Lower lobe of right lung (tissue), 2 donors: Measurements from ENCODE around the gene CNP. TPM values are rescaled to one million over a fixed set of nuclear protein-coding genes. Genes with fewer than 3 reads are reported as not detected.

Source experiments
- ATAC-seq, 2 donors: fragments of 200-7000 bp; cut with Tn5 transposase; one replicate each; pipeline ENCODE4 v1.9.1; 2020 to 2022; ENCODE audit warnings: mild to moderate bottlenecking in 2 of 2, moderate library complexity in 2 of 2
- DNase-seq: peaks from one replicate; pipeline ENCODE4 v3.0.0-alpha.2; 2020
- H3K27ac ChIP-seq: fragments of 200-600 bp; one replicate; pipeline ENCODE4 v1.8.0; 2022
- H3K27me3 ChIP-seq: fragments of 200-600 bp; one replicate; pipeline ENCODE4 v1.8.0; 2022; ENCODE audit warnings: low read depth
- H3K36me3 ChIP-seq: fragments of 200-600 bp; one replicate; pipeline ENCODE4 v1.8.0; 2022; ENCODE audit warnings: mild to moderate bottlenecking
- H3K4me1 ChIP-seq: fragments of 200-600 bp; one replicate; pipeline ENCODE4 v1.8.0; 2022
- H3K4me3 ChIP-seq: fragments of 200-600 bp; one replicate; pipeline ENCODE4 v1.8.0; 2022; ENCODE audit warnings: mild to moderate bottlenecking
- H3K9me3 ChIP-seq: fragments of 200-600 bp; one replicate; pipeline ENCODE4 v1.8.0; 2022
- CTCF ChIP-seq: fragments of 200-600 bp; IDR thresholded peaks from one replicate; pipeline ENCODE4 v1.8.0; 2022; ENCODE audit warnings: antibody characterized with exemption, mild to moderate bottlenecking
- intact Hi-C: fragments of 100-400 bp; cut with DNase I; formaldehyde crosslinking; loops from one replicate; pipeline ENCODE4 v1.11.0; 2022
- total RNA-seq: library from RNA; stranded (reverse); fragmentation: NEBNext Ultra II Directional; extraction: Animal tissue kit (Norgen Biotek cat#: 25700); gene quantifications from one replicate; pipeline ENCODE4 v1.2.1, GENCODE V29; 2021
- donor health status: DM: no; HTN: yes; CAD: no; lungs with severe emphysema.

Gene CNP
- total RNA-seq, 1 donor from 2014 or later = 46.3 TPM

GRCh38 chr17:41956522-41956921, 10.1 kb upstream of the CNP start:
- Histone ChIP-seq H3K9me3 (no peaks in the 10 kb centered on the region), H3K36me3 (peaks cover 4% of the 10 kb centered on the region), H3K4me1 (no peaks in the 10 kb centered on the region), H3K27ac (no peak overlapping the region), H3K27me3 (no peaks in the 10 kb centered on the region), H3K4me3 (no peak overlapping the region)
- intact Hi-C loops = no loop called here
- no peak for ATAC-seq
- DNase-seq = no peak
- TF ChIP-seq CTCF = no peak

- ATAC-seq (no peak), DNase-seq (no peak)
- no peak for TF ChIP-seq CTCF
- intact Hi-C loops = no loop called here
- H3K9me3 ChIP-seq = no peaks in the 10 kb centered on the region
- no peak overlapping the region for H3K27ac ChIP-seq
- peaks cover 4% of the 10 kb centered on the region for H3K36me3 ChIP-seq
- H3K4me1 ChIP-seq = no peaks in the 10 kb centered on the region
- no peak overlapping the region for H3K4me3 ChIP-seq
- no peaks in the 10 kb centered on the region for H3K27me3 ChIP-seq
Measured at GRCh38 chr17:41957031-41957868, 9.3 kb upstream of the CNP start.

- DNase-seq (no peak), ATAC-seq (no peak)
- no peak for TF ChIP-seq CTCF
- Histone ChIP-seq H3K4me3 (no peak overlapping the region), H3K36me3 (no peaks in the 10 kb centered on the region), H3K27ac (no peak overlapping the region), H3K9me3 (no peaks in the 10 kb centered on the region), H3K4me1 (peaks cover 4% of the 10 kb centered on the region), H3K27me3 (no peaks in the 10 kb centered on the region)
- intact Hi-C loops = no loop called here
Measured at GRCh38 chr17:41957869-41958439, 8.6 kb upstream of the CNP start.

GRCh38 chr17:41959030-41959335, 7.6 kb upstream of the CNP start:
- H3K27ac ChIP-seq = no peak overlapping the region
- no peaks in the 10 kb centered on the region for H3K27me3 ChIP-seq
- no peaks in the 10 kb centered on the region for H3K36me3 ChIP-seq
- H3K4me1 ChIP-seq = peaks cover 5% of the 10 kb centered on the region
- intact Hi-C loops = no loop called here
- no peak for ATAC-seq
- no peaks in the 10 kb centered on the region for H3K9me3 ChIP-seq
- no peak for TF ChIP-seq CTCF
- DNase-seq = no peak
- no peak overlapping the region for H3K4me3 ChIP-seq

GRCh38 chr17:41959336-41960095, 7.1 kb upstream of the CNP start:
- no peaks in the 10 kb centered on the region for H3K36me3 ChIP-seq
- no peak overlapping the region for H3K27ac ChIP-seq
- ATAC-seq (peak; percentile 58 to 71), DNase-seq (no peak)
- H3K27me3 ChIP-seq = no peaks in the 10 kb centered on the region
- intact Hi-C loops = loop anchor here (10.0 kb wide), 1 partner anchor 155 kb away; the partner anchor contains the start of gene DHX58
- H3K9me3 ChIP-seq = no peaks in the 10 kb centered on the region
- peak; percentile 24 for TF ChIP-seq CTCF
- peaks cover 5% of the 10 kb centered on the region for H3K4me1 ChIP-seq
- no peak overlapping the region for H3K4me3 ChIP-seq
